ENCODE results near the gene LAYN. TPM values are rescaled to one million over a fixed set of nuclear protein-coding genes. Genes with fewer than 3 reads are reported as not detected.

Gene LAYN
- total RNA-seq, 1 donor from 2014 or later: 9.2 TPM

GRCh38 chr11:111557425-111558111 is 17.0 kb downstream of the LAYN start:
- Mint-ChIP-seq H3K27ac (peak overlapping the region; percentile 92), H3K27me3 (no peaks in the 10 kb centered on the region), H3K36me3 (peaks cover 4% of the 10 kb centered on the region), H3K9me3 (peaks cover 5% of the 10 kb centered on the region), H3K4me1 (ENCODE audit: unreplicated experiment) (peaks cover 7% of the 10 kb centered on the region), H3K4me3 (peak overlapping the region; percentile 19)
- DNase-seq (ENCODE audit: extremely low spot score, unreplicated experiment): no peak
- no peak for TF ChIP-seq CTCF (conservative IDR thresholded peaks at IDR 0.05)

GRCh38 chr11:111559800-111560464 is 19.4 kb downstream of the LAYN start:
- H3K27ac Mint-ChIP-seq: peak overlapping the region; percentile 29

GRCh38 chr11:111560800-111561199 is 20.3 kb downstream of the LAYN start:
- Mint-ChIP-seq H3K4me1 (ENCODE audit: unreplicated experiment) (peaks cover 7% of the 10 kb centered on the region), H3K27me3 (no peaks in the 10 kb centered on the region), H3K4me3 (no peak overlapping the region), H3K27ac (no peak overlapping the region), H3K36me3 (peaks cover 4% of the 10 kb centered on the region), H3K9me3 (no peaks in the 10 kb centered on the region)
- no peak for DNase-seq (ENCODE audit: extremely low spot score, unreplicated experiment)
- TF ChIP-seq CTCF (conservative IDR thresholded peaks at IDR 0.05): no peak

More at GRCh38 chr11:111559800-111560464, 19.4 kb downstream of the LAYN start:
- Mint-ChIP-seq H3K36me3 (peaks cover 4% of the 10 kb centered on the region), H3K4me1 (ENCODE audit: unreplicated experiment) (peaks cover 7% of the 10 kb centered on the region), H3K4me3 (no peak overlapping the region), H3K27me3 (no peaks in the 10 kb centered on the region), H3K9me3 (peaks cover 5% of the 10 kb centered on the region)
- no peak for TF ChIP-seq CTCF (conservative IDR thresholded peaks at IDR 0.05)
- DNase-seq (ENCODE audit: extremely low spot score, unreplicated experiment): no peak

DNA sequence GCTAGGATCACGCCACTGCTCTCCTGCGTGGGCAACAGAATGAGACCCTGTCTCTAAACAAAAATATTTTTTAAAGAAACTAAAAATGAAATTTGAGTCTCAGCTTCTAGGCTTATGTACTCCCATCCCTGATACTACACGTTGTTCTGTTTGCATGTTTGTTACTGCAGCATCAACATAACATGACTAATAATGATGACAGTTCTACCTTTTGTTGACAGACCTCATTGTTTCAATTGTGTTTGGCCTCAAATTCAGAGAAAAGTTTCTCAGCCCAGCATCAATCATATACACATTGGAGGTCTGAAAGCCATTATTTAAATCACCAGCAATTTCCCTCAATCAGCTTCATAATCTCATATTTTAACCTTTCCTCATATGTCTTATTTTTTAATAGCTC is 20.8 kb downstream of the LAYN start:
- Mint-ChIP-seq H3K27me3 (no peaks in the 10 kb centered on the region), H3K4me3 (no peak overlapping the region), H3K9me3 (no peaks in the 10 kb centered on the region), H3K36me3 (peaks cover 4% of the 10 kb centered on the region), H3K4me1 (ENCODE audit: unreplicated experiment) (peaks cover 7% of the 10 kb centered on the region), H3K27ac (no peak overlapping the region)
- no peak for TF ChIP-seq CTCF (conservative IDR thresholded peaks at IDR 0.05)
- no peak for DNase-seq (ENCODE audit: extremely low spot score, unreplicated experiment)

DNA sequence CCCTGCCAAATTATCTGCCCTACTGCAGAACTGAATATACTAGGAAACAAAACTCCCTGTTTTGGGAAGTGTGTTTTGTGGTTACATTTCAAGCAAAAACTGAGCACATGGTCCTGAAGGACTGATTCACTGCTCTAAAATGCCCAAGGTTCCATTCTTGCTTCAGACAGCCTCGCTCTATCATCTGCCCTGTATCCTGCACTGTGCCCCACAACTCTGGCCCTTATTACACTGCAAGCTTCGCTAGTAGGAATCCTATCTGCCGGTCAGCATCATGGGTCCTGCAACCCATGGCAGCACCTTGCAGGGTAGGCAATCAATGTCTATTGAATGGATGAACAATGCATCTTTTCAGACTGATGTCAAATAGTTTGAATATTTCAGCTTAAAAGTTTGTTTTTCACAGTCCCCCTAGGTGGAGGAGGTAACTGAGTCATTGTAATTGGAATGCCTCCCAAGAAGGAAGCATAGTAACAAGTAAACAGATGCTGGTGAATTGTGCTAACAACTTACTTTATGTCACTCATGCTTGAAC is 21.3 kb downstream of the LAYN start:
- H3K27ac Mint-ChIP-seq: peak overlapping the region; percentile 43

More for the DNA sequence above, 21.3 kb downstream of the LAYN start:
- Mint-ChIP-seq H3K27me3 (no peaks in the 10 kb centered on the region), H3K4me1 (ENCODE audit: unreplicated experiment) (peaks cover 7% of the 10 kb centered on the region), H3K36me3 (peaks cover 4% of the 10 kb centered on the region), H3K4me3 (no peak overlapping the region), H3K9me3 (no peaks in the 10 kb centered on the region)
- no peak for DNase-seq (ENCODE audit: extremely low spot score, unreplicated experiment)
- no peak for TF ChIP-seq CTCF (conservative IDR thresholded peaks at IDR 0.05)
